ENCODE results near the gene PDE4D.

The PDE4D gene

GRCh38 chr5:58933891-58934628 lies 959.5 kb downstream of the PDE4D start:
- Histone ChIP-seq H3K4me1 (no peaks in the 10 kb centered on the region), H3K4me3 (no peak overlapping the region), H3K36me3 (no peaks in the 10 kb centered on the region), H3K27me3 (no peaks in the 10 kb centered on the region), H3K27ac (no peak overlapping the region), H3K9me3 (no peaks in the 10 kb centered on the region)
- TF ChIP-seq, protein P1, sequence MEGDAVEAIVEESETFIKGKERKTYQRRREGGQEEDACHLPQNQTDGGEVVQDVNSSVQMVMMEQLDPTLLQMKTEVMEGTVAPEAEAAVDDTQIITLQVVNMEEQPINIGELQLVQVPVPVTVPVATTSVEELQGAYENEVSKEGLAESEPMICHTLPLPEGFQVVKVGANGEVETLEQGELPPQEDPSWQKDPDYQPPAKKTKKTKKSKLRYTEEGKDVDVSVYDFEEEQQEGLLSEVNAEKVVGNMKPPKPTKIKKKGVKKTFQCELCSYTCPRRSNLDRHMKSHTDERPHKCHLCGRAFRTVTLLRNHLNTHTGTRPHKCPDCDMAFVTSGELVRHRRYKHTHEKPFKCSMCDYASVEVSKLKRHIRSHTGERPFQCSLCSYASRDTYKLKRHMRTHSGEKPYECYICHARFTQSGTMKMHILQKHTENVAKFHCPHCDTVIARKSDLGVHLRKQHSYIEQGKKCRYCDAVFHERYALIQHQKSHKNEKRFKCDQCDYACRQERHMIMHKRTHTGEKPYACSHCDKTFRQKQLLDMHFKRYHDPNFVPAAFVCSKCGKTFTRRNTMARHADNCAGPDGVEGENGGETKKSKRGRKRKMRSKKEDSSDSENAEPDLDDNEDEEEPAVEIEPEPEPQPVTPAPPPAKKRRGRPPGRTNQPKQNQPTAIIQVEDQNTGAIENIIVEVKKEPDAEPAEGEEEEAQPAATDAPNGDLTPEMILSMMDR (IDR thresholded peaks at IDR 0.05), result no peak
- intact Hi-C loops (cut with DNase I; ENCODE audit: low total_unique reads), result no loop called here
- no peak for DNase-seq

DNA sequence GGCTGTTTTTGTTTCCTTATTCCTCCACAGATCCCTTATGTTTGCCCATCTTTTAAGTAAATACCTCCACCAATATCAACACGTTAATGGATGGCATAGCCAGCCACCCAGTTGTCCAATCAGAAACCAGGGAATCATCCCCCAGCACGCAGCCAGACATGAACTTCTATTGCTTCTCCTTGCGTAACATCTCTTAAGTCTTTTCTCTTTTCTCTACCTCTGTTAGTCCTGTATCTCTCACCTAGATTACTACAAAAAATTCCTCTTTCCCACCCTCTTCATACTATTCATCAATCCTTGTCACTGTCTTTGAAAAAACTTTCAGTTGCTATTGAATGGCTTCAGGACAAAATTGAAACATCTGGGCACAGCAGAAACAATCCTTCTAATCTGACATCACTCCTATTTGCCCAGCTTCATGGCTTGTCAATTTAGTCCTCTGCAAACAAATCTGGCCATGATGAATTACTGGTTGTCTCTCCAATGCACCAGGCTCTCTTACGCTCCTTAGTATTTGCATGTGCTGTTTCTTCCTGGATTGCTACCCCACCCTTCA lies 961.4 kb downstream of the PDE4D start:
- Histone ChIP-seq H3K27ac (no peak overlapping the region), H3K4me3 (no peak overlapping the region)
- intact Hi-C loops (cut with DNase I; ENCODE audit: low total_unique reads), result no loop called here

DNA sequence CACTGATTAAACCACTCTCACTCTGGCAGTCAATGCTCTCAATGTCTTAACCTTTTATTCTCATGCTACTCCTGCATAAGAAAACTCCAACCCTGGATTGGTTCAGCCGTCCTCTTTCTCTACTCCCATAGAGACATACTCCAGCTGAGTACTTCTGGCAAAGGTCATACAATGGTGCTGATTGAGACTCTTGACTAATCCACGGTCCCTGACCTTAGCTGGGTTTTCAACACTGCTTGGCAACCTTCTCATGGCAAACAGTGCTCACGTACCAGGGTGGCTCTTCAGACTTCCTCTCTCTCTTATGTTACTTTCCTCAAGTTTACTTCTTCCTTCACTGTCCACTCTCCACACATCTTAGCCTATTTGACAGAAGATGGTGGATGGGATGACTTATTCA lies 963.0 kb downstream of the PDE4D start:
- TF ChIP-seq, protein P1 (IDR thresholded peaks at IDR 0.05), result no peak
- Histone ChIP-seq H3K27me3 (no peaks in the 10 kb centered on the region), H3K27ac (no peak overlapping the region), H3K4me1 (peaks cover 0 to 17% (median 13%) of the 10 kb centered on the region in 4 donors), H3K9me3 (no peaks in the 10 kb centered on the region), H3K36me3 (no peaks in the 10 kb centered on the region), H3K4me3 (no peak overlapping the region)
- no peak for DNase-seq
- intact Hi-C loops (cut with DNase I; ENCODE audit: low total_unique reads), result no loop called here

More for the DNA sequence above, 961.4 kb downstream of the PDE4D start:
- TF ChIP-seq, protein P1 (IDR thresholded peaks at IDR 0.05), result no peak
- Histone ChIP-seq H3K36me3 (no peaks in the 10 kb centered on the region), H3K27me3 (no peaks in the 10 kb centered on the region), H3K9me3 (no peaks in the 10 kb centered on the region), H3K4me1 (peaks cover 0 to 2% (median under 1%) of the 10 kb centered on the region in 4 donors)
- DNase-seq, result no peak

- H3K4me3 ChIP-seq, result no peak overlapping the region
- intact Hi-C loops (cut with DNase I; ENCODE audit: low total_unique reads), result loop anchor here (10.0 kb wide), 1 partner anchor 105 kb away; no protein-coding TSS in a partner anchor
- TF ChIP-seq, protein P1 (IDR thresholded peaks at IDR 0.05), result no peak
- DNase-seq, result no peak
- H3K9me3 ChIP-seq, result no peaks in the 10 kb centered on the region
- H3K36me3 ChIP-seq, result no peaks in the 10 kb centered on the region
- no peak overlapping the region for H3K27ac ChIP-seq
- no peaks in the 10 kb centered on the region for H3K27me3 ChIP-seq
- H3K4me1 ChIP-seq, result peaks cover 0 to 25% (median 16%) of the 10 kb centered on the region in 4 donors
Measured at GRCh38 chr5:58929726-58930125, 963.8 kb downstream of the PDE4D start.

GRCh38 chr5:58927938-58928337 lies 965.6 kb downstream of the PDE4D start:
- TF ChIP-seq, protein P1 (IDR thresholded peaks at IDR 0.05), result no peak
- Histone ChIP-seq H3K9me3 (no peaks in the 10 kb centered on the region), H3K36me3 (no peaks in the 10 kb centered on the region), H3K4me1 (peaks cover 0 to 42% (median 29%) of the 10 kb centered on the region in 4 donors), H3K27me3 (no peaks in the 10 kb centered on the region), H3K4me3 (no peak overlapping the region), H3K27ac (no peak overlapping the region)
- DNase-seq, result no peak
- intact Hi-C loops (cut with DNase I; ENCODE audit: low total_unique reads), result loop anchor here (10.0 kb wide), 1 partner anchor 107 kb away; no protein-coding TSS in a partner anchor

Data from tibial artery (tissue), 4 donors.